GM21367 (cell line): ENCODE data around the gene KDM4B.
"Not testable (repeated sequence)": the region's sequence is repeated elsewhere in the genome, so short reads cannot be mapped to it uniquely, and the experiment has no call there.

ENCODE experiments used
- ATAC-seq: cut with Tn5 transposase; IDR thresholded peaks from one replicate; pipeline ENCODE4 v1.9.1; 2021; ENCODE audit not compliant: unreplicated experiment

The KDM4B gene

DNA sequence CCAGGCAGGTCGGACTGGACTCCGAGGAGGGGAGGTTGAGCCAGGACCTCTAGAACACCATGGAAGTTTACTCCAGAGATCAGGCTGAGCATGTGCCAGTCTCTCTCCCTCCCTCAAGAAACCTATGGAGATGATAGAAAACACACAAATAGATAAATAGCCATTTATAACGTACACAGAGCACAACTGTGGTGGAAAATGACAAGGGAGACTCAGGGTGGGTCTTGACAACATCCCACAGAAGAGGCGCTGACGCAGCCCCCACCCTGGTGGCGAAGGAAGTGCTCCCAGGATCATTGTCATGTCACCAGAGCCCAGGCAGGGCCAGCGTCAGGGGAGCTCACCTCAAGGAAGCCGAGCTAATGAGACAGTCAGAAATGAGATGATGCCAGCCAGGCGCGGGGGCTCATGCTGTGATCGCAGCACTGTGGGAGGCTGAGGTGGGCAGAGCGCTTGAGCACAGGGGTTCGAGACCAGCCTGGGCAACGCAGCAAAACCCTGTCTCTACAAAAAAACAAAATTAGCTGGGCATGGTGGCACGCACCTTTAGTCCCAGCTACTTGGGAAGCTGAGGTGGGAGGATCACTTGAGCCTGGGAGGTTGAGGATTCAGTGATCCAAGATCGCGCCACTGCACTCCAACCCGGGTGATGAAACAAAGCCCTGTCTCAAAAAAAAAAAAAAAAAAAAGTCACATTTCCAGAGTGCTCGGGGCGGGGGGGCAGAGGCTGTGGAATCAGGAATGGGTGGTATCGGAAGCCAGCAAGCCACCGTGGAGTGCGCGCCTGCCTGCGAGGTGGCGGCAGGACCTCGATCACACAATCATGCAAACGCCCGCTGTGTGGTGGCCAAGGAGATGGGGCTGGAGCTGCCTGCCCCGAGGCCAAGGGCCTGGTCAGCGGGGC, 178.4 kb downstream of the KDM4B start:
- no peak for ATAC-seq

DNA sequence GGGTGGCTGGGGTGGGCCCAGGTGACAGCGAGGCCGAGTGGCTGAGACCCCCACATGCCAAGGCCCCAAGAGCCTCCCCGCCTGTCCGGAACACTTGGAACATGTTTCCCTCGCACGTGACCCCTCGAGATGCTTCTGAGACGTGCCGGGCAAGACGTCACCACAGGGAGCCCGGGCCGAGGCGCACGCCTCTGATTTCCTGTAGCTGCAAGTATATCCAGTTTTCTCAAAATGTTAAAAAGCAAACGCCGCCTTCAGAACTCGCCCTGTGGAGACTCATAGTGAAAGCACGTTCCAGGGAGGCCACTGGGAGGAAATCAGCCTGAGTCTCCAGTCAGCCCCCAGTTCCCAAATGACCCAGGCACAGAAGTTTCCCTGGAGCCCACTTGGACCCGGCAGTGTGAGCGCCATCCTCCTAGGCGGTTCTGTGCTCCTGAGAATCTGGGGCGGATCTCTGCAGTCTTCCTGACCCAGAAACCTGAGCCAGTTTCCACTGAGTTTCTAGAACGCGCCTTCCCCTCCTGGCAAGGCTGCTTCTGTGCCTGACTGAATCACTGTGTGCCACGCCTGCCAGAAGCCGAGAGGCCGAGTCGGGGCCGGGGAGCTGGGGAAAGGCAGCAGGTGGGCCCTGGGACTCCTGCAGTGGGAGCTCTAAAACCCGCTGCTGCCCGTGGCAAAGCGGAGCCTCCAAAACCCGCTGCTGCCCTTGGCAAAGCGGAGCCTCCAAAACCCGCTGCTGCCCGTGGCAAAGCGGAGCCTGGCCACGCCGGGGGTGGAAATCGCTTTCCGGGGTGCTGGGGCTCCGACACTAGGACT, 179.3 kb downstream of the KDM4B start:
- no peak for ATAC-seq

DNA sequence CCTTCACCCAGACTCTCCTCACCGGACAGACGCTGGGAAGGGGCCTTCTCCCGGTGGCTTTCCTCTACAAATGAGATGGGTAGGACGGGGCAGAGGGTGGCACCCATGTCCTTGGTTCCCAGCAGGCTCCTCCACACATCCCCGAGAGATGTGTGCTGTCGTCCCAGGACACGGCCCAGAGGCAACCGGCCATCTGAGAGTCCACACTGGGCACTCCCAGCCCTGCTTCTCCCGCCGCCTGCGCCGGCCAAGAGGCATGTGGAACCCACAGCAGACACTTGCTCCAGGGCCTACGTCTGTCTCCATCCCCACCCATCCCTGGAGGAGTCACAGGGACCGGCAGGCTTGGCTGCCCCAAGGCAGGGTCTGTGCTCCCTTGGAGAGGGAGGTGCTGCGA, 179.9 kb downstream of the KDM4B start:
- no peak for ATAC-seq

GRCh38 chr19:5149508-5149907, 180.6 kb downstream of the KDM4B start:
- no peak for ATAC-seq

GRCh38 chr19:5149932-5150901, 181.3 kb downstream of the KDM4B start:
- ATAC-seq: no peak

- ATAC-seq: no peak
Measured at GRCh38 chr19:5150902-5151741, 182.2 kb downstream of the KDM4B start.

GRCh38 chr19:5152013-5152763, 183.3 kb downstream of the KDM4B start:
- no peak for ATAC-seq

DNA sequence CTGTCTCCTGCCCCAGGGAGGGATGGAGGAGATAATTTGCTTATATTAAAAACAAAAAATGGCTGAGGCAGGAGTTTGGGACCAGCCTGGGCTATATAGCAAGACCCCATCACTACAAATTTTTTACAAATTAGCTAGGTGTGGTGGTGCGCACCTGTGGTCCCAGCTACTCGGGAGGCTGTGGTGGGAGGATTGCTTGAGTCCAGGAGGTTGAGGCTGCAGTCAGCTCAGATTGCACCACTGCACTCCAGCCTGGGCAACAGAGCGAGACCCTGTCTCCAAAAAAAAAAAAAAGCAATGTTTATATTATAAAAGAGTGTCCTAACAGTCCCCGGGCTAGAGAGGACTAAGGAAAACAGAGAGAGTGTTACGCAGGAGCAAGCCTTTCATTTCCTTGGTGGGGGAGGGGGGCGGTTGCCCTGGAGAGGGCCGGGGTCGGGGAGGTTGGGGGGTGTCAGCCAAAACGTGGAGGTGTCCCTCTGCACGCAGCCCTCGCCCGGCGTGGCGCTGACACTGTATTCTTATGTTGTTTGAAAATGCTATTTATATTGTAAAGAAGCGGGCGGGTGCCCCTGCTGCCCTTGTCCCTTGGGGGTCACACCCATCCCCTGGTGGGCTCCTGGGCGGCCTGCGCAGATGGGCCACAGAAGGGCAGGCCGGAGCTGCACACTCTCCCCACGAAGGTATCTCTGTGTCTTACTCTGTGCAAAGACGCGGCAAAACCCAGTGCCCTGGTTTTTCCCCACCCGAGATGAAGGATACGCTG, 184.0 kb downstream of the KDM4B start:
- no peak for ATAC-seq

DNA sequence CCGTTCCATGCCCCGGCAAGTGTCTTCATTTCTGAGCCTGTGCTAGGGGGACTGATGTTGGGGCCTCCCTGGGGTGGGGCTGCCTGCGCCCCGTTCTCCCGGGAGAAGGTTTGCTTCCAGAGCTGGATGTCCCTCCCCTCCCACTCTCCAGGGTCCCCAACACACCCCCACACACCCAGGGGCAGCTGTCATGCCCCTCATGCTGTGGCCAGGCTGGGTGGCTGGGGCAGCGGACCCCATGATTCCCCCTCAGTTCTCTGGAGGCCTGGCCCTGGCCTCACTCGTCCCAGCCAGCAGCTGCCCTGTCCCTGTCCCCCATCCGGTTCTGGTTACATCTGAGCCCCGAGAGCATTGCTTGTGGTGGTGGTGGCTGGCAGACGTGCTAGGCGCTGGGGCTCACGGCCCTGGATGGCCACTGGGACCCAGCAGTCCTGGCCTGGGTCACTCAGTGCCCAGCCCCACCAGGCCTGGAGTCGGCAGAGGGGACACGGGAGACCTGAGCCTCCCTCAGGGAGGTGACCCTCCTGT, 184.8 kb downstream of the KDM4B start:
- ATAC-seq: no peak

DNA sequence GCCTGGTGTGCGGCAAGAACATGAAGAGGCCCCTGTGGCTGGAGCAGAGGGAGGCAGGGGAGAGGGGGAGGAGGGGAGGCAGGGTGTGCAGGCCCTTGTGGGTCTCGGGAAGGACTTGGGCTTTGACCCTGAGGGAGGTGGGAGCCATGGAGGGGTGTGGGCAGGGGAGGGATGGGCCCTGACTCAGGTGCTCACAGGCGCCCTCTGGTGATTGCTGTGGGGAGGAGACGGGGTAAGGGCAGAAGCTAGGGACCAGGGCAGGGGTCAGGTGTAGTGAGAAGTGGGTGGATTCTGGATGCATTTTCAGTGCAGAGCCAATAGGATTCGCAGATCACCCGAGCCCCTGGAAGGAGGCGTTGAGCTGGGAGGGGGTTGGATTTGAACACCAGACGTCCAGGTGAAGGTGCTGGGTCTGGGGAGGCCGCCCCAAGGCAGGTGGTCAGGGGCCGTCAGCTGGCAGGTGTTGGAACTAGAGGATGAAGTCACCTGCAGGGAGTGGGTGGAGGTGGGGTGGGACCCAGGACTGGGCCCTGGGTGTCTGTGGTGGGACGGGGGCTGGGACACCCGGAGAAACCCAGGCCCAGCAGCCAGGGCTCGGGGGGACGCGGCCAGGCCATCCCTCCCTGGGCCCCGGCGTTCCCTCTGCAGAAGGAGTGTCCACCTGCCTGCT, 185.4 kb downstream of the KDM4B start:
- ATAC-seq: no peak

DNA sequence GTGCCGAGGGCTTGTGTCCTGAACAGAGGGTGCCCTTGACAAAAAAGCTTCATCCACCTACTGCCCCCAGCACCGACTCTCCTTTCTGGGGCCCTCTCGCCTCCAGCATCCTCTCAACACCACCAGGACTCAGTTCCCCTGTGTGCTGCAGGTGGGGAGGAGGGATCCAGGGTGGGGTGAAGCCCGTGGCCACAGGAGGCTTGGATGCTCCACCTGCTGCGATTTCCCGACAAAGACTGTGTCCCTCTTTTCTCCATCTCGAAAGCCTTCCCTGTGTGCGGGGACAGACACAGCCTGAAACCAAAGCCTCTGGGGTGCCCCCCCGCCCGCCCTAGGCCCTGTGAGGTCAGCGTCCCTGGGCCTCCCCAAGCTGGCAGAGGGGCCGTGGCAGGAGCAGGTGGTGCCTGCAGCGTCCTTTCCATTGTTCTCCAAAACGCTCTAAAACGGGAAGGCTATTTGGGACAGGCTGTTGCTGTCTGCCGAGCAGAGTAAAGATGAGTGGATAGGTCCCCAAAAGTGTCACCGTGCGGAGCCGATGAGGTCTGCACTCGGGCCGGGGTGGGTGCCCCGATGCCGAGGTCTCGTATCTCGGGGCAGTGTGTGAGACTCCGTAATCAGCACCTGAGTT, 186.0 kb downstream of the KDM4B start:
- no peak for ATAC-seq

- ATAC-seq: no peak
Measured at GRCh38 chr19:5155586-5156210, 186.8 kb downstream of the KDM4B start.

DNA sequence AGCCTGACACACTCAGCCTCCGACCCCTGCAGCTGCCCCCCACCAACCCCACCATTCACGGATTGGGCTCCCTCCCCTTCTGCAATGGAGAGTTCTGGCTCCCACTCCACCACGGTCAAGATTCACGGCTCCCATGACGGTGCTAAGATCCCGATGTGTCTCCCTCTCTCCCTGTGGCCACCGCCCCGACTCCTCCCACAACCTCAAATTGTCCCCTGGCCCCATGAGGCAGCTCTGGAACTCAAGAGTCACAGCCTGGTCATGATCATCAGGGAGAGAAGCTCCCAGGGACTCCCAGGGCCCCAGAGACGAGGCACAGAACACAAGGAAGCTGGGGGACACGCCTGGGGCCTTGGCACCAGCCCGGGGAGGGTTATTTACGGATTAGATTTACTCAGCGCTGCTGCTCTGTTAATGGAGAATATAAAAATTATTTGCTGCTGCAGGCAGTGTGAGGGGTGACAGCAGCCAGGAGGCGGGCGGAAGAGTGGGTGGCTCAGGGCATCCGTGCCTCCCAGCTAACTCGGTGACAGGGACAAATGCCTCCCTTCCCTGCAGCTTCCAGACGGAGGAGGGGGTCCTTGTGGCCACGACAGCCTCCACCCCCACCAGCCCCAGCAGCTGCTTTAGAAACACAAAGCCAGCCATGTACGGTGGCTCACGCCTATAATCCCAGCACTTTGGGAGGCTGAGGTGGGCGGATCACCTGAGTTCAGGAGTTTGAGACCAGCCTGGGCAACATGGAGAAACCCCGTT, 187.5 kb downstream of the KDM4B start:
- ATAC-seq: no peak

DNA sequence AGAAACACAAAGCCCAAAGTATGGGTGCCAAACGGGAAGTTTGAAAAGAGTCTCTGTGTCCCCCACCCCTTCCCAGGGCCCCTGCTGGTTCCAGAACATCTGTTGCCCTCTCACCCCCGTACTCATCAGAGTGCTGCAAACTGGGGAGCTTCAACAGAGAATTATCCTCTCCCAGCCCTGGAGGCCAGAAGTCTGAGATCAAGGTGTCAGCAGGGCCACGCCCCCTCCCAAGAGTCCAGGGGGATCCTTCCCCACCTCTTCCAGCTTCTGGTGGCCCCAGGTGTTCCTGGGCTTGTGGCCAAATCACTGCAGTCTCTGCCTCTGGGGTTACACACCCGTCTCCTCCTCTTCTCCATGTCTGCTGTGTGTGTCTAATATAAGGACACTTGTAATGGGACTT, 188.3 kb downstream of the KDM4B start:
- ATAC-seq: no peak

DNA sequence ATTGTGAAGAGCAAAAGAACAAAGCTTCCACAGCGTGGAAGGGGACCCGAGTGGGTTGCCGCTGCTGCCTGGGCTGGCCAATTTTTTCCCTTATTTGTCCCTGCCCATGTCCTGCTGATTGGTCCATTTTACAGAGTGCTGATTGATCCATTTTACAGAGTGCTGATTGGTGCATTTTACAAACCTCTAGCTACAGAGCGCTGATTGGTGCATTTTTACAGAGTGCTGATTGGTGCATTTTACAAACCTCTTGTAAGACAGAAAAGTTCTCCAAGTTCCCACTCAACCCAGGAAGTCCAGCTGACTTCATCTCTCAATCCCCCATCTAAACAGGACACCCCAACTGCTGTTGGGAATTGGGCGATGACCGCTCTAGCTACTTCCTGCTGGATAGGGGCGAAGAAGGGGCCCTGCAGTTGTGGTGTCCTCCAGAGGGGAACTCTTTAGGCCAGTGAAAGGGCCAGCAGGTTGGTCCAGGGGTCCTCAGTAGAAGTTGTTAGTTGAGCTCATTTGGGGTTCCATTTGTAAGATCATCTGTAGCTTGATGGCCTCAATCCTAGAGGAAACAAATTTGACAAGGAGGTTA, 189.7 kb downstream of the KDM4B start:
- ATAC-seq: not testable (repeated sequence)
